ENCODE measurements around the gene EPC1.
A peak's percentile ranks its signal among the peaks of the same experiment; 100 is the strongest.
"Not testable (repeated sequence)": the region's sequence is repeated elsewhere in the genome, so short reads cannot be mapped to it uniquely, and the experiment has no call there.

Gene EPC1, protein sequence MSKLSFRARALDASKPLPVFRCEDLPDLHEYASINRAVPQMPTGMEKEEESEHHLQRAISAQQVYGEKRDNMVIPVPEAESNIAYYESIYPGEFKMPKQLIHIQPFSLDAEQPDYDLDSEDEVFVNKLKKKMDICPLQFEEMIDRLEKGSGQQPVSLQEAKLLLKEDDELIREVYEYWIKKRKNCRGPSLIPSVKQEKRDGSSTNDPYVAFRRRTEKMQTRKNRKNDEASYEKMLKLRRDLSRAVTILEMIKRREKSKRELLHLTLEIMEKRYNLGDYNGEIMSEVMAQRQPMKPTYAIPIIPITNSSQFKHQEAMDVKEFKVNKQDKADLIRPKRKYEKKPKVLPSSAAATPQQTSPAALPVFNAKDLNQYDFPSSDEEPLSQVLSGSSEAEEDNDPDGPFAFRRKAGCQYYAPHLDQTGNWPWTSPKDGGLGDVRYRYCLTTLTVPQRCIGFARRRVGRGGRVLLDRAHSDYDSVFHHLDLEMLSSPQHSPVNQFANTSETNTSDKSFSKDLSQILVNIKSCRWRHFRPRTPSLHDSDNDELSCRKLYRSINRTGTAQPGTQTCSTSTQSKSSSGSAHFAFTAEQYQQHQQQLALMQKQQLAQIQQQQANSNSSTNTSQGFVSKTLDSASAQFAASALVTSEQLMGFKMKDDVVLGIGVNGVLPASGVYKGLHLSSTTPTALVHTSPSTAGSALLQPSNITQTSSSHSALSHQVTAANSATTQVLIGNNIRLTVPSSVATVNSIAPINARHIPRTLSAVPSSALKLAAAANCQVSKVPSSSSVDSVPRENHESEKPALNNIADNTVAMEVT

DNA sequence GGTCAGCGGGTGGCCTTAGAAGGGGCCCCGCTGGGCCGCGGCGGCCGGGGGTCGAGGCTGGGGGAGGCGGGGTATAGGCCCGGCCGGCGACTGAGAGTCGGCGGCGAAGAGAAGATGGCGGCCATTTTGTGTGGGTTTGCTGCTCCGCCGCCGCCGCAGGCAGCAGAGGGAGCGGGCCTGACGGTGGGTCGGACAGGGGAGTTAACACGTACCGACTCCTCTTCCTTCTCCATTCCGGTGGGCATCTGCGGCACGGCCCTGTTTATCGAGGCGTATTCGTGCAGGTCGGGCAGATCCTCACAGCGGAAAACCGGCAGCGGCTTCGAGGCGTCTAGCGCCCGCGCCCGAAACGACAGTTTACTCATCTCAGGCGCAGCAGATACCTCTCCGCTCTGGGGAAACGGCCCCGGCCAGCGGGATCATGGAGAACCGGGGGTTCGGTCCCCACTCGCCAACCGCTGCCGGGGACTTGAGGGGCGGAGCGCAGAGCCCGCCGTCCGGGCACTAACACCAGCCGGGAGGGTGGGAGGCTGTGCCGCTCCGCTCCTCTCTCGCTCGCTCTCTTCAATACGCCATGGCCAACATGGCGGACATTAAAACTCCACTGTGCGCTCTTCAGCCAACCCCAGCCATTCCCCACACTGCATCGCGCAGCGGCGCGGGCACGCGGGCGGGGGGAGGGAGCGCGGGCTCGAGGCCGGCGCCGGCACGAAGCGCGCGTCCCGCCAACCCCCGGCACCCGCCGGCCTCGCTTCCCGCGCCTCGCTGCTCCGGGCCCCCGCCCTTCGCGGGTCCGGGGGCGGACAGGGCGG, at the start of gene EPC1:
EPC1 (minus strand) TSS at position 608 of the 812 bp plus-strand sequence; CDS start at position 365, 243 bp downstream.
- TF ChIP-seq, protein P1, sequence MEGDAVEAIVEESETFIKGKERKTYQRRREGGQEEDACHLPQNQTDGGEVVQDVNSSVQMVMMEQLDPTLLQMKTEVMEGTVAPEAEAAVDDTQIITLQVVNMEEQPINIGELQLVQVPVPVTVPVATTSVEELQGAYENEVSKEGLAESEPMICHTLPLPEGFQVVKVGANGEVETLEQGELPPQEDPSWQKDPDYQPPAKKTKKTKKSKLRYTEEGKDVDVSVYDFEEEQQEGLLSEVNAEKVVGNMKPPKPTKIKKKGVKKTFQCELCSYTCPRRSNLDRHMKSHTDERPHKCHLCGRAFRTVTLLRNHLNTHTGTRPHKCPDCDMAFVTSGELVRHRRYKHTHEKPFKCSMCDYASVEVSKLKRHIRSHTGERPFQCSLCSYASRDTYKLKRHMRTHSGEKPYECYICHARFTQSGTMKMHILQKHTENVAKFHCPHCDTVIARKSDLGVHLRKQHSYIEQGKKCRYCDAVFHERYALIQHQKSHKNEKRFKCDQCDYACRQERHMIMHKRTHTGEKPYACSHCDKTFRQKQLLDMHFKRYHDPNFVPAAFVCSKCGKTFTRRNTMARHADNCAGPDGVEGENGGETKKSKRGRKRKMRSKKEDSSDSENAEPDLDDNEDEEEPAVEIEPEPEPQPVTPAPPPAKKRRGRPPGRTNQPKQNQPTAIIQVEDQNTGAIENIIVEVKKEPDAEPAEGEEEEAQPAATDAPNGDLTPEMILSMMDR (IDR thresholded peaks at IDR 0.05; ENCODE audit: borderline replicate concordance, insufficient read depth, low read depth, low read length), result no peak
- peak within 1 kb of the TSS; percentile 100 for H3K4me3 ChIP-seq (ENCODE audit: low read depth, low read length)

DNA sequence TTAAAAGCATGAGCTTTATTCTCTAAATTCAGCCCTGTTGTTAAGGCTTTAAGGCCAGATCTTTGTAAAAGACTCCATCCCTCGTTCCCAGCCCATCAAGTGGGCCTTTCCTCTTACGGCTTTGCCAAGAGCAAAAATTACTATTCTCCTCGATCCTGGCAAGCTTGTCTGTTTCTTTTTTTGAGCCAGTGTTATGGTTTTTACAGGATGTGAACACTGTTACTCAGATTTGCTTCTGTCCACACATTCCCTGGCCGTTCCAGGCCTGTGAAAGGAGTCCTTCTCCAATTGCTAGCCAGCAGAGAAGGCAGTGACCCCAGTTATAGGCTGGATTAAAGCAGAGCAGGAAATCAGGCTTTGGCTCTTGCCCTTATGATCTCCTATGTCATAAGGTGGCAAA, 47.0 kb upstream of the EPC1 start:
- TF ChIP-seq, protein P1 (IDR thresholded peaks at IDR 0.05; ENCODE audit: borderline replicate concordance, insufficient read depth, low read depth, low read length), result no peak

DNA sequence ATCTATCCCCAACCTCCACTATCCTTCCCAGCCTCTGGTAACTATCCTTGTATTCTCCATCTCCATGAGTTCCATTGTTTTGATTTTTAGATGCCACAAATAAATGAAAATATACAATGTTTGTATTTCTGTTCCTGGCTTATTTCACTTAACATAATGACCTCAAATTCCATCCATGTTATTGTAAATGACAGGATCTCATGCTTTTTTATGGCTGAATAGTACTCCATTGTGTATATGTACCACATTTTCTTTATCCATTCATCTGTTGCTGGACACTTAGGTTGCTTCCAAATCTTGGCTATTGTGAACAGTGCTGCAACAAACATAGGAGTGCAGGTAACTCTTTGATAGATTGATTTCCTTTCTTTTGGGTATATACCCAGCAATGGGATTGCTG, 45.3 kb upstream of the EPC1 start:
- H3K4me3 ChIP-seq (ENCODE audit: low read depth, low read length), result not testable (repeated sequence)

More for the DNA sequence above, 47.0 kb upstream of the EPC1 start:
- no peak overlapping the region for H3K4me3 ChIP-seq (ENCODE audit: low read depth, low read length)

DNA sequence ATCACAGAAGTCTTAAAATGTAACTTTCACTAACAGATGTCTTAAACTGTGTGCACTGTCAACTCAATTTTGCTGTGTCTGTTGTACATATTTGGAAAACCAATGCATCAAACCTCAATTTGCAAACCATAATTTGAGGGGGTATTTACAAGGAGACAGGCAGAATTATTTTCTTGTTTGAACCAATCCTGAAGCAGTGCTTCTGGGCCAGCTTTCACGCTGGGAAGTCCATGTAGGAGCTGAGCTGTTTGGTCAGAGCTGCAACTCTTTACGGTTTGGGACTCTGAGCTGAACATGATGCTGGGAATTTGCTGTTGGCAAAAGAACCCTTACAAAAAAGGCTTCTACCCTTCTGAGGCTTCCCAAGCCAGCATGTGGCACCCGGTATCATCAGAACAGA, 43.2 kb upstream of the EPC1 start:
- H3K4me3 ChIP-seq (ENCODE audit: low read depth, low read length), result no peak overlapping the region
- TF ChIP-seq, protein P1 (IDR thresholded peaks at IDR 0.05; ENCODE audit: borderline replicate concordance, insufficient read depth, low read depth, low read length), result no peak

DNA sequence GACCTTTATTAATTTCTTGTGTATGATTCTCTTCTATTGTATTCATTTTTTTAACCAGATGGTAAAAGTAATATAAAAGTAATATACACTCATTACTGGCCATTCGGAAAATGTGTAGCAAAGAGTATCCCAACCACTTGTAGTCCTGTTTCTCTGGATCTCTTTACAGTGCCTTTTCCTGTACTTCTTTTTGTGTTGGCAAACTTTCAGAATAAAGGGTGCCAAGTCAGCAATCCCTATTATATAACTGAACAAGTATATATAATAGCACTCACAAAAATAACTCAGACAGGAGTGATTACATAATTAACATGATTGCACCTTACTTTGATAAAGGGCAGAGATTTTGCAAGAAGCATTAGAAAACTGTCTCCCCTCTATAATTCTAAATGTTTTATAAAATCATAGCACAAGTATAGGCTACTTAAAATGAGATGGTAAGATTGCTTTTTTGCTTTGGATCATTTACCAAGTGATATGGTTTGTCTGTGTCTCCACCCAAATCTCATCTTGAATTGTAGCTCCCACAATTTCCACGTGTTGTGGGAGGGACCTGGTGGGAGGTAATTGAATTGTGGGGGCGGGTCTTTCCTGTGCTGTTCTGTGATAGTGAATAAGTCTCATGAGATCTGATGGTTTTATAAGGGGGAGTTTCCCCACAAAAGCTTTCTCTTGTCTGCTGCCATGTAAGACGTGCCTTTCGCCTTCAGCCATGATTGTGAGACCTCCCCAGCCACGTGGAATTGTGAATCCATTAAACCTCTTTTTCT, 41.5 kb upstream of the EPC1 start:
- no peak overlapping the region for H3K4me3 ChIP-seq (ENCODE audit: low read depth, low read length)

DNA sequence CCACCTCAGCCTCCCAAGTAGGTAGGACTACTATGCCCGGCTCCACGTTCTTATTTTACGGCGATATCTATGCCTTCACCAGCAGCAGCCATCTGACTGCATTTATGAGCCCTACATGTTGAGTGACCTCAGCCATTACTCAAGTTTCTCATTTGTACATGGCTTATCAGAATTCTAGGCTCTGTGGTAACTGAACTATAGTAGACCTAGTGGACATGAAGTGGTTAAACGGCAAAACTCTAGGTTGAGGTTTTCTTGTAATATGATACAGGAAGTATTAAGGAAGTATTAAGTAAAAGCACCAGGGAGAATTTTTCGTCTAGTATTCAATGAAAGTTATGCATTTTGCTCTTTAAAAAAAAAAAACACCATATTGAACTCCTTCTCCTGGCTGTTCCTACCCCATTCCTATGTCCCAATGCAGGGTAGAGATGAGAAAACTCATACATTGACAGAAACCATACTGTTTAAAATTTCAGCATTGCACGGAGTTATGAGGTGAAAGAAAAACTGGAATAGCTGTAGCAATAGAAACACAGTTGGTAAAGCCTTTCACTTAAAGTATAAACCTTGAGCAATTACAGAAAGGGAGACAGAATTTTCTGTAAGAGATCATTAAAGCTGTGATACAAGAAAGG, 39.8 kb upstream of the EPC1 start:
- no peak overlapping the region for H3K4me3 ChIP-seq (ENCODE audit: low read depth, low read length)
- TF ChIP-seq, protein P1 (IDR thresholded peaks at IDR 0.05; ENCODE audit: borderline replicate concordance, insufficient read depth, low read depth, low read length), result no peak

More for the DNA sequence above, 41.5 kb upstream of the EPC1 start:
- TF ChIP-seq, protein P1 (IDR thresholded peaks at IDR 0.05; ENCODE audit: borderline replicate concordance, insufficient read depth, low read depth, low read length), result no peak
